ENCODE data around the gene CLDN7.

- TF ChIP-seq CTCF (IDR thresholded peaks at IDR 0.05) (no peak), POLR2A (IDR thresholded peaks at IDR 0.05) (no peak)
Measured at GRCh38 chr17:7266784-7267183, 4.5 kb upstream of the CLDN7 start.

Measured in tibial nerve (tissue), 3 donors.